BLaER1 (cell line): Measurements from ENCODE around the gene GLDC.
A peak's percentile ranks its signal among the peaks of the same experiment; 100 is the strongest.

Experiments used
- H3K27ac ChIP-seq: shearing (Covaris generic); formaldehyde crosslinking; 2 replicates; pipeline ENCODE4 v1.8.1; 2022
- H3K27me3 ChIP-seq: shearing (Covaris generic); formaldehyde crosslinking; 2 replicates; pipeline ENCODE4 v1.8.1; 2022
- H3K36me3 ChIP-seq: shearing (Covaris generic); formaldehyde crosslinking; 2 replicates; pipeline ENCODE4 v1.8.1; 2022
- H3K4me1 ChIP-seq: shearing (Covaris generic); formaldehyde crosslinking; 2 replicates; pipeline ENCODE4 v1.8.1; 2022
- H3K4me2 ChIP-seq: shearing (Covaris generic); formaldehyde crosslinking; 2 replicates; pipeline ENCODE4 v1.8.1; 2022
- H3K4me3 ChIP-seq: shearing (Covaris generic); formaldehyde crosslinking; 2 replicates; pipeline ENCODE4 v1.8.1; 2022
- H3K9ac ChIP-seq: shearing (Covaris generic); formaldehyde crosslinking; 2 replicates; pipeline ENCODE4 v1.8.1; 2022
- H3K9me3 ChIP-seq: shearing (Covaris generic); formaldehyde crosslinking; 2 replicates; pipeline ENCODE4 v1.8.1; 2022
- H4K20me1 ChIP-seq: shearing (Covaris generic); formaldehyde crosslinking; 2 replicates; pipeline ENCODE4 v1.8.1; 2022
- Cebpa-rat ChIP-seq: shearing (Covaris generic); IDR thresholded peaks from 2 replicates; pipeline ENCODE4 v1.8.1; 2022

GLDC gene

DNA sequence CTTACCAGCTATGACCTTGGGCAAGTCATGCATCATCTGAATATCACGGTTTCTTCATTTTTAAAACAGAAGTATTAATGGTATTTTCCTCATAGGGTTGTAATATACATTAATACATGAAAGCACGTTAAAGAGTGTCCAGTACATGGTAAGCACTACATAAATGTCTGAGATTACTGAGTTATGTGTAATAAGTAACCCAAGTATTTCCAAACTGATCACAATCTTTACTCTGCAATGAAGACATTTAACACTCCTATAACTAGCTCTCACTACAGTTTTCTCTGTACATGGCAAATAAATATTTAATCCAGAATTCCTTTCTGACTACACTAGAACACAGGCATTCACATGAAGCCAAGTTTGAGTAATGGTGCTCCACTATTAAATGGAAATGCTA, 4.0 kb downstream of the GLDC start:
- H3K9me3 ChIP-seq = peaks cover 3% of the 10 kb centered on the region; the same call in 1 of the 2 replicates
- H3K4me3 ChIP-seq = no peak overlapping the region
- peaks cover 53% of the 10 kb centered on the region for H3K27me3 ChIP-seq
- no peak overlapping the region for H3K27ac ChIP-seq
- TF ChIP-seq Cebpa-rat = no peak
- no peak overlapping the region for H3K4me2 ChIP-seq
- peaks cover 21% of the 10 kb centered on the region for H4K20me1 ChIP-seq
- H3K36me3 ChIP-seq = no peaks in the 10 kb centered on the region
- H3K4me1 ChIP-seq = peaks cover 20% of the 10 kb centered on the region
- no peak overlapping the region for H3K9ac ChIP-seq

DNA sequence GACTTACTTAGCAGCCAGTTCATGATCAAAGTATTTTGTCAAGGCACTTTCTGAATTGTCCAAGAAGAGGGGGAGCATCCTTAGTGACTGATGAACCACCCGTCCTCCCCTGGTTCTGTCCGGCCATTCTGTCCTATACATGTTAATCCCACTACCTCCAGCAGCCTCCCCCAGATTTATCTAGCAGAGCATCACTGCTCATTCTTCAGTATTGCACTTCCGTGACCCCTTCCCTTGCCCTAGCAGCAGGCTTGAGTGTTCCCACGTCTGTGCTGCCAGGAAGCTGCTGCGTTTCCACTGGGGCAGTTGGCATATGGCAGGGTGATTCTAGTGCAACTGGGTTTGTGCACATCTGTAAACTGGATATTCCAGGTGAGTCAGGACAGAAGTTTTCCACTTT, 4.5 kb downstream of the GLDC start:
- Histone ChIP-seq H3K9ac (no peak overlapping the region), H3K27me3 (peaks cover 48% of the 10 kb centered on the region), H3K4me1 (peaks cover 25% of the 10 kb centered on the region), H3K36me3 (no peaks in the 10 kb centered on the region), H3K27ac (no peak overlapping the region), H3K4me3 (no peak overlapping the region), H3K4me2 (no peak overlapping the region), H3K9me3 (peaks cover 3% of the 10 kb centered on the region; the same call in 1 of the 2 replicates), H4K20me1 (peaks cover 21% of the 10 kb centered on the region)
- no peak for TF ChIP-seq Cebpa-rat

DNA sequence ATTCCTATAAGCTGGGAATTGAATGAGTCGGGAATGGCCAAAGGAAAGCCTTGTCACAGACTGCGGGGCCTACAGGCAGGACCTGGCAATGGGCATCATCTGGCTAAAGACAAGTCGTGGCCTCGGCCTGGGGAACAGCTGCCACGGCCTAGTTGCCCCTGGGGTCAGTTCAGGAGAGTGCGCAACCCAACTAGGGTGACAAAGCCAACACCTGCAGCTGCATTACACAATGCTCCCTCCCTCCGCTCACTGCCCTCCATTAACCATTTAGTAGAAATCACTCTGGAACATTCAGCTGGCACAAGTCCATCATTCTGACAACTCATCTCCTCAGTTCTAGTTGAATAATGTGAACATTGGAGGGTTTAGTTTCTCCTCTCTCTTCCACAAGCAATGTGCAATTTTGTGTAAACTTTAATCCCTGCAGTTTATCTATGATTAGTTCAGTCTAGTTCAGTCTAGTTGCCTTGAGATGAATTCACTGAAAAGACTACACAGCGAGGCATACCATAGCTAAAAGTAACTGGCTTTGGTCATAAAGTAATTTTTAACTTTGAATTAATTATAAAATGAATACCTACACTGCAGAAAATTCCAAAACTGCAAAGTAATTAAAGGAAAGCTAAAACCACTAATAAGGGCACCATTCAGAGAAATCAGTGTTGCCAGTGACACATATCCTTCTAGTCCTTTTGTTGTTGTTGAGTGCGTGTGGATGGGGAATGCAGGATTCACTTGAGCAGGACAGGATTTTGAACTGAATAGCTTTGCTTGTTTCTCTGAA, 5.1 kb downstream of the GLDC start:
- peaks cover 3% of the 10 kb centered on the region; the same call in 1 of the 2 replicates for H3K9me3 ChIP-seq
- H3K4me3 ChIP-seq = no peak overlapping the region
- H3K9ac ChIP-seq = no peak overlapping the region
- H3K4me1 ChIP-seq = peaks cover 29% of the 10 kb centered on the region
- no peaks in the 10 kb centered on the region for H3K36me3 ChIP-seq
- H3K27me3 ChIP-seq = peaks cover 42% of the 10 kb centered on the region
- TF ChIP-seq Cebpa-rat = no peak
- no peak overlapping the region for H3K4me2 ChIP-seq
- no peak overlapping the region for H3K27ac ChIP-seq
- peaks cover 18% of the 10 kb centered on the region for H4K20me1 ChIP-seq

DNA sequence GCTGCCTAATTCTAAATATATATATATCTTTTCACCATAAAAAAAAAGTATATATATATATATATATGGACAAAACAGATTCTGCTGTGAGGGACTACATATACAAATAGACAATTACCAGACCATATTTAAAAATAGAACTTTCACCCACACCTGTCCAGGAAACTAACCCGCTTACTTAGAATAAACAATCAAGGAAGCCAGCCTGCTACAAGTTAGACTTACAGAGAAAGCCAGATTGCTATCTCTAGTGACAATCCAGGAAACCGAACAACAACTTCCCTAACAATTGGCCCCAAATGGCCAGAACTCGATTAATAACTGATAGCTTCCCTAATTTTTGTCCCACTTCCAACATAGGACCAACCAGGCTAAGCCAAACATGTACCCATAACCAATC, 5.9 kb downstream of the GLDC start:
- Histone ChIP-seq H3K4me1 (peaks cover 22% of the 10 kb centered on the region), H3K27me3 (peaks cover 33% of the 10 kb centered on the region), H3K4me3 (no peak overlapping the region), H3K9me3 (peaks cover 3% of the 10 kb centered on the region; the same call in 1 of the 2 replicates), H3K4me2 (0 out of 2 replicates have a peak overlapping the region, but pooled peaks have one; percentile 3), H3K36me3 (no peaks in the 10 kb centered on the region), H4K20me1 (peaks cover 10% of the 10 kb centered on the region), H3K9ac (no peak overlapping the region), H3K27ac (no peak overlapping the region)
- TF ChIP-seq Cebpa-rat = no peak

DNA sequence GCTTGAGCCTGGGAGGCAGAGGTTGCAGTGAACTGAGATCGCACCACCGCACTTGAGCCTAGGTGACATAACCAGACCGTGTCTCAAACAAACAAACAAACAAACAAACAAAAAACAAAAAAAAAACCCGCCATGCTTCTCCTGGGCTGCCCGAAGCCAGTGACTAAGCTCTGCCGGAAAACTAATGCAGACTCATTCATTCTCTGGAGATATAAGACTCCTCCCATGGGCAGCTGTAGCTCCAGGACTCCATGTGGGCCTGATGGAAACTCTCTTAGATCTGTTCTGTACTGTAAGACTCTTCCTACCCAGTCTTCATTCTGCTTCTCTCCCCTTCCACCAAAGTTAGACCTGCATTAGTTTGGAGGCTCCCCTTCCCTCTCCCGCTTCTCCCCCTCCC, 11.1 kb downstream of the GLDC start:
- Histone ChIP-seq H3K4me1 (peaks cover 57% of the 10 kb centered on the region), H4K20me1 (no peaks in the 10 kb centered on the region), H3K4me2 (peak overlapping the region; percentile 22; the same call in 1 of the 2 replicates), H3K9me3 (no peaks in the 10 kb centered on the region), H3K27me3 (no peaks in the 10 kb centered on the region), H3K36me3 (no peaks in the 10 kb centered on the region), H3K4me3 (no peak overlapping the region), H3K27ac (no peak overlapping the region), H3K9ac (no peak overlapping the region)
- TF ChIP-seq Cebpa-rat = no peak

DNA sequence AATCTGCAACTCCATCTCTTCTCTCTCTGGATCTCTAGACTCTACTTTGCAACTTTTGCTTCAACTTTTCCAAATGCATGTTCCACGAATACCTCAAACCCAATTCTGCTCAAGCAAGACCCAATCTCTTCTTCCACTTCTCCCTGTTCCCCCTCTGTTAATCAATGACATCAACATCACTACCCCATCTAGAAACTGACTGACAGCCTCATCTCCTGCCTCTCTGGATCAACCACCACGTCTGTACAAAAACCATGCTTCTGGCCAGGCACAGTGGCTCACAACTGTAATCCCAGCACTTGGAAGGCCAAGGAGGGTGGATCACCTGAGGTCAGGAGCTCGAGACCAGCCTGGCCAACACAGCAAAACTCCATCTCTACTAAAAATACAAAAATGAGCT, 12.2 kb downstream of the GLDC start:
- Histone ChIP-seq H3K27me3 (no peaks in the 10 kb centered on the region), H4K20me1 (no peaks in the 10 kb centered on the region), H3K9ac (no peak overlapping the region), H3K4me1 (peaks cover 53% of the 10 kb centered on the region), H3K27ac (no peak overlapping the region), H3K4me2 (peak overlapping the region; percentile 71), H3K36me3 (no peaks in the 10 kb centered on the region), H3K9me3 (no peaks in the 10 kb centered on the region), H3K4me3 (no peak overlapping the region)
- no peak for TF ChIP-seq Cebpa-rat

DNA sequence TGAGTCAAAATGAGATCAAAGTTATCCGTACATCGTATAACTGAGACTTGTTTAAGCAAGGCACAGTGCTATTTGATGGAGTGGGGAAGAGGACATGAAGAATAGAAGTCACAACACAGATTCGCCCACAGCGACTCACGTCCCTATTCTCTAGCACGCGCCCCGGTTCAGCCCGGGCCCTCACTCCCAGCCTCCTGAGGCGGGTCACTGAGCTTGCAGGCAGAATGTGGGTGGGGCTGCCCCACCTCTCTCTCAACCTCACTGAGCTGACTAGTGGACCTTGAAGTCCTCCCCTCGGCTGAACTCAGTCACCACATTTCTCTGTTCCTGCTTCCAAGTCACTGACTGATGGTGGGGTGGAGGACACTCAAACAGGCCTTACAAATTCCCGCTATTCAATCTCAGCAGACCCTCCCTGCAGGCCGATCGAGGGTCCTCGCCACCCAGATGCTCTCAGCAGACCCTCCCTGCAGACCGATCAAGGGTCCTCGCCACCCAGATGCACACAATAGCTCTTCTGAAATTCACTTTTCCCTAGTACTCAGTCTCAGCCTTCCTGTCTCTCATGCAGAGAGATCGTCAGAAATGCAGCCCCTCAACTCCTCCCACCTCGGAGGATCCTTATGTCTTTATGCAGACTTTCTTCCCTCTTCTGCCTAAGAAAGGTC, 12.9 kb downstream of the GLDC start:
- peak overlapping the region; percentile 55; the same call in 1 of the 2 replicates for H3K9ac ChIP-seq
- peak overlapping the region; percentile 38; the same call in 1 of the 2 replicates for H3K27ac ChIP-seq
- no peaks in the 10 kb centered on the region for H3K36me3 ChIP-seq
- H3K4me1 ChIP-seq = peaks cover 53% of the 10 kb centered on the region
- H3K27me3 ChIP-seq = no peaks in the 10 kb centered on the region
- TF ChIP-seq Cebpa-rat = no peak
- H4K20me1 ChIP-seq = no peaks in the 10 kb centered on the region
- H3K9me3 ChIP-seq = no peaks in the 10 kb centered on the region
- H3K4me2 ChIP-seq = peak overlapping the region; percentile 71
- no peak overlapping the region for H3K4me3 ChIP-seq

DNA sequence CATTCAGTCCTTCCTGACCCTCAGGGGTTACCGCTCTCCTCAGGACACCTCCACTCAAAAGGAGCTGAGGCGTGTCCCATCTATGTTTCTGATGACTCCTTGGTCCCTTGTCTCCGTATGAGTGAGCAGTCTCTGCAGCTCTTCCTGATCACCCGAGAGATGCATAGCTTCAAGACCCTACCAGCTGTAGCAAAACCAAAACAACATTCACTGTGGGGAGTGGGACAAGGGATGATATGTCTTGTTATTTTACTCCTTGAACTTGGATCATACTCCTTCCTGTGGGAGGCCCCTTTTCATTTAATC, 14.4 kb downstream of the GLDC start:
- no peaks in the 10 kb centered on the region for H4K20me1 ChIP-seq
- H3K4me3 ChIP-seq = no peak overlapping the region
- peak overlapping the region; percentile 15; the same call in 1 of the 2 replicates for H3K27ac ChIP-seq
- no peak for TF ChIP-seq Cebpa-rat
- peaks cover 49% of the 10 kb centered on the region for H3K4me1 ChIP-seq
- no peaks in the 10 kb centered on the region for H3K36me3 ChIP-seq
- 0 out of 2 replicates have a peak overlapping the region, but pooled peaks have one; percentile 17 for H3K9ac ChIP-seq
- H3K27me3 ChIP-seq = no peaks in the 10 kb centered on the region
- H3K9me3 ChIP-seq = no peaks in the 10 kb centered on the region
- H3K4me2 ChIP-seq = peak overlapping the region; percentile 71

DNA sequence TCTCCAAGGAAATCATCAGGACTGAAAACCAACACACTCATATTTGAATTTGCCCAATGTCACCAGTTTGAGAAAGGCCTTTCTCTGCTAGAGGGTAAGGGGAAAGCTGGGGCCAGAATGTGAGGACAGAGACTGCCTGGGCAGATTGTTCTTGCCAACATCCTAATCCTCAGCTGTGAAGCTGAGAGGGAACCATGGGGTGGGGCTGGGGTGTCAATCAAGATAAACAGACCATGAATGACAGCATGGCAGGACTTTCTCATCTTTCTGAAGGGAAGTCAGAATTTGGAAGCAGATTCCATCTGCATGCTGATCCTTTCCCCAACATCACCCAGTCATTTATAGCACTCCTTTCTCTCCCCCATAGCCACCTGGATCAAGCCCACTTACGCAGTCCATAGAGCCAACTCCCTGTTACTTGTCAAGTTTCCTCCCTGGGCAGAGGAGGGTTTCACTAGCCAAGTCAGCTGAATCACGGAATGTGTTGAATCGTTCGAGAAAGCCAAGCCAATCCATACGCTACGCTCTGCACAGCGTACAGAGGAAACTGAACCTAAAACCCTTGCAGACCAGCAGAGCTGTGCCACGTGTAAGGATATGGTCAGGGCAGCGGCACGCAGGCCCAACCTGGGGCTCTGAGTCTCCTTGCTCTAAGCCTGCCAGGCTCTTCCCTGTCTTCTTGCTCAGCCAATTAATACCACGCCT, 14.9 kb downstream of the GLDC start:
- Histone ChIP-seq H3K27ac (peak overlapping the region; percentile 15; the same call in 1 of the 2 replicates), H3K36me3 (no peaks in the 10 kb centered on the region), H3K27me3 (no peaks in the 10 kb centered on the region), H3K4me2 (peak overlapping the region; percentile 71), H3K4me3 (no peak overlapping the region), H3K4me1 (peaks cover 44% of the 10 kb centered on the region), H4K20me1 (no peaks in the 10 kb centered on the region), H3K9me3 (no peaks in the 10 kb centered on the region), H3K9ac (peak overlapping the region; percentile 17; the same call in 1 of the 2 replicates)
- TF ChIP-seq Cebpa-rat = no peak
